GM12875 (cell line): ENCODE results near the gene CDH7.

ENCODE experiments used
- H3K4me3 ChIP-seq: one replicate; pipeline ENCODE4 v1.5.1; 2011; ENCODE audit warnings: low read depth, low read length, control low read depth
- CTCF ChIP-seq: IDR thresholded peaks from 2 replicates; pipeline ENCODE4 v1.5.1; 2011; ENCODE audit warnings: low read depth, mild to moderate bottlenecking, control low read depth, inconsistent platforms, low read length, moderate library complexity, borderline replicate concordance; ENCODE audit not compliant: insufficient read depth

The CDH7 gene

GRCh38 chr18:65767406-65767805, 16.6 kb downstream of the CDH7 start:
- TF ChIP-seq CTCF = no peak

GRCh38 chr18:65768120-65768778, 17.4 kb downstream of the CDH7 start:
- no peak for TF ChIP-seq CTCF
- no peak overlapping the region for H3K4me3 ChIP-seq

More at GRCh38 chr18:65767406-65767805, 16.6 kb downstream of the CDH7 start:
- no peak overlapping the region for H3K4me3 ChIP-seq

- TF ChIP-seq CTCF = no peak
- no peak overlapping the region for H3K4me3 ChIP-seq
Observed at GRCh38 chr18:65769652-65770051, 18.8 kb downstream of the CDH7 start.

- H3K4me3 ChIP-seq = no peak overlapping the region
- no peak for TF ChIP-seq CTCF
Observed at GRCh38 chr18:65786474-65786873, 35.7 kb downstream of the CDH7 start.

- H3K4me3 ChIP-seq = no peak overlapping the region
- no peak for TF ChIP-seq CTCF
Observed at GRCh38 chr18:65788373-65788772, 37.6 kb downstream of the CDH7 start.

GRCh38 chr18:65790604-65791003, 39.8 kb downstream of the CDH7 start:
- TF ChIP-seq CTCF = no peak
- no peak overlapping the region for H3K4me3 ChIP-seq

GRCh38 chr18:65791719-65792118, 40.9 kb downstream of the CDH7 start:
- no peak overlapping the region for H3K4me3 ChIP-seq
- no peak for TF ChIP-seq CTCF
